ENCODE measurements around the gene DENND5B. TPM values are rescaled to one million over a fixed set of nuclear protein-coding genes. Genes with fewer than 3 reads are reported as not detected.
A peak's percentile ranks its signal among the peaks of the same experiment; 100 is the strongest.
"Not testable (repeated sequence)": the region's sequence is repeated elsewhere in the genome, so short reads cannot be mapped to it uniquely, and the experiment has no call there.

DENND5B gene
- total RNA-seq, 1 donor from 2014 or later: 0.93 TPM

DNA sequence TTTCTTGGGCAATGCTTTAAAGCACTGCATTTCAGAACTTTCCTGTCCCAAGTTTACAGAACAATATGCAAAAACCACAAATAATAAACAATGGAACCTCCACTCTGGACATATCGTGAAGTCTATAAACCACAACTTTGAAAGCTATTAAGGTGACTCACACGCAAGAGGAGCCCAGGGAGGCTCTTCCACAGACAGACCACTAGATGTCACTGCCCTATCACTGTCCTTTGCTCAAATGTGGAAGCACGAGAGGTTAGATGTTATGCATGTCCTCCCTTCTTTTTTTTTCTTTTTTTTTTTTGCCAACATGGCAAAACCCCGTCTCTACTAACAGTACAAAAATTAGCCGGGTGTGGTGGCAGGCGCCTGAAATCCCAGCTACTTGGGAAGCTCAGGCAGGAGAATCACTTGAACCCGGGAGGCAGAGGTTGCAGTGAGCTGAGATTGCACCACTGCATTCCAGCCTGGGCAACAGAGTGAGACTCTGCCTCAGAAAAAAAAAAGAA lies 187.8 kb downstream of the DENND5B start:
- intact Hi-C loops (cut with micrococcal nuclease): loop anchor here (1.0 to 10.0 kb wide), 3 partner anchors 186 to 902 kb away; no protein-coding TSS in a partner anchor
- DNase-seq (ENCODE audit: low spot score): peak; percentile 34
- not testable (repeated sequence) for H3K36me3 Mint-ChIP-seq (ENCODE audit: low read depth); H3K4me3 Mint-ChIP-seq; H3K27me3 Mint-ChIP-seq (ENCODE audit: insufficient read depth); H3K9me3 Mint-ChIP-seq; H3K4me1 Mint-ChIP-seq (ENCODE audit: low read depth); H3K27ac Mint-ChIP-seq

DNA sequence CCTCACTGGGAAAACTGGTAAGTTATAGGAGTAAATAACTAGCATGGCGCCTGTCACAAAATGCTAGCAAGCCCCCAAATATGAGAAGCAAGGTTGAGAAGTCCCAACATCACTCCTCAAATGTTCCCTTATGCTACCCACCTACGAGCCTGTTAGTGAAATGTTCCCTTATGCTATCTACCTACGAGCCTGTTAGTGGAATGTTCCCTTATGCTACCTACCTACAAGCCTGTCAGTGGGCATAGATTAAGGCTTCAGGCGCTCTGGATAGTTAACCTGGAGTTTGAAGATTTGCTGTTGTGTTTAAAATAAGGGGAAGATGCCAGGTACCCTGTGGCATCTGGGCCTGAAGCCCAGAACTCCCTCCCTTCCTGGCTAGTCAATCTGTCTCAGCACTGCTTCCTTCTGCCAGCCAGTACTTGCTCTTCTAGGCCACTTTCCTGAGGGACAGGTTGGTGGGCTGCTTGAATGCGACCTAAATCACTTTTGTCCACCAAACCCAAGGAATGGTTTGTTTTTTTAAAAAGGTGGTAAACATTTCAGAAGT lies 197.9 kb downstream of the DENND5B start:
- H3K4me3 Mint-ChIP-seq: no peak overlapping the region
- no peaks in the 10 kb centered on the region for H3K27me3 Mint-ChIP-seq (ENCODE audit: insufficient read depth)

DNA sequence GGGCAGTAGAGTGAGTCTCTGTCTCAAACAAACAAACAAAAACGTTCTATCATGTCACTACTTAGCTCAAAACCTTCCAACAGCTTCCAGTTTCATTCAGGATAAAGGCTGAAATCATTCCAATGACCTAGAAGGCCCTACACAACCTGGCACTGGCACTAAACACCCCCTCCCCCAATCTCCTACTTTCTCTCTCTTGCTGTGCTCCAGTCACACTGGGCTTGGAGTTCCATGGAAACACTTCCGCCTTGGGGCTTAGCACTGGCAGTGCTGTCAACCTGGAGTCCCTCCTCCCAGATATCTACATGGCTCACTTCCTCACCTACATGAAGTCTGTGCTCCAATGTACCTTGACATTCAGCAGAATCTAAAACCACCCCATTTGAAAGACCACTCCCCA lies 199.9 kb downstream of the DENND5B start:
- Mint-ChIP-seq H3K36me3 (ENCODE audit: low read depth) (no peaks in the 10 kb centered on the region), H3K4me3 (no peak overlapping the region), H3K4me1 (ENCODE audit: low read depth) (no peaks in the 10 kb centered on the region), H3K27me3 (ENCODE audit: insufficient read depth) (peaks cover 9% of the 10 kb centered on the region), H3K9me3 (no peaks in the 10 kb centered on the region), H3K27ac (no peak overlapping the region)
- DNase-seq (ENCODE audit: low spot score): no peak
- intact Hi-C loops (cut with micrococcal nuclease): no loop called here

More for the DNA sequence above, 197.9 kb downstream of the DENND5B start:
- Mint-ChIP-seq H3K4me1 (ENCODE audit: low read depth) (no peaks in the 10 kb centered on the region), H3K36me3 (ENCODE audit: low read depth) (no peaks in the 10 kb centered on the region), H3K9me3 (no peaks in the 10 kb centered on the region), H3K27ac (no peak overlapping the region)
- no peak for DNase-seq (ENCODE audit: low spot score)
- intact Hi-C loops (cut with micrococcal nuclease): no loop called here

DNA sequence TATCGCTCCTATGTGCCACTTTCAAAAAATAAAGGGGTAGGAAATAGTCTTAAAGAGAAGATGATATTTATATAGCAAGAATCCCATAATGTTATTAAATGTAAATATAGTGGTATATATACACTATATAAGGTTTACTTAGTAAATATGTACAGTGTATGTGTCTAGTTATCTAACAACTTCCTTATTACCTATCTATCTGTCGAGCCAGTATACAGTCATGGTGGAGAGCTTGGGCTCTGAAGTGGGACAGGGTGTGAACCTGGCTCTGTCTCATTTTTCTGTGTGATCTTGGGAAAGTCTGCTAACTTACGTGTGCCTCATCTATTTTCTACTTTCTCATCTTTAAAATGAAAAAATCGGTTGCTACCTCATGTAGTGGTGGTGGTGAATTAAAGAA lies 202.2 kb downstream of the DENND5B start:
- intact Hi-C loops (cut with micrococcal nuclease): no loop called here
- H3K36me3 Mint-ChIP-seq (ENCODE audit: low read depth): no peaks in the 10 kb centered on the region
- no peaks in the 10 kb centered on the region for H3K4me1 Mint-ChIP-seq (ENCODE audit: low read depth)
- peaks cover 13% of the 10 kb centered on the region for H3K27me3 Mint-ChIP-seq (ENCODE audit: insufficient read depth)
- no peak for DNase-seq (ENCODE audit: low spot score)
- no peak overlapping the region for H3K4me3 Mint-ChIP-seq
- H3K9me3 Mint-ChIP-seq: no peaks in the 10 kb centered on the region
- H3K27ac Mint-ChIP-seq: no peak overlapping the region

DNA sequence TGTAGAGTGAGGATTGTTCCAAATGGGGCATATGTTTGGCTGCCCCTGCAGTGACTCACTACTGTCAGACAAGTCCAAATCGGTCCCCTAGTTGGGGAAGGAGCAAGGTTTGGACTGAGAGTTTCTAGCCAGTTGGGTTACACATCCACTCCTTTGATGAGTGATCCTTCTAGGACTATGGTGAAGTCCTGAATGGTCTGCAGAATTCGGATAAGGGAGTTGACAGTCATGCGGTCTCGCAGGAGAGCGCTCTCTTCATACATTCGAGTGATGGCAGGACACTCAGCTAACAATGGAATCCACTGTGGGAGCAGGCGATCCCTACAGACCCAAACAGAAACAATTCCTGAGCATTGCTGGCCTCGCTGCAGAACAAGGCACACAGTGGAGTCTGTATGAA lies 203.5 kb downstream of the DENND5B start:
- Mint-ChIP-seq H3K27ac (no peak overlapping the region), H3K36me3 (ENCODE audit: low read depth) (no peaks in the 10 kb centered on the region), H3K4me1 (ENCODE audit: low read depth) (no peaks in the 10 kb centered on the region), H3K27me3 (ENCODE audit: insufficient read depth) (peaks cover 13% of the 10 kb centered on the region), H3K9me3 (no peaks in the 10 kb centered on the region), H3K4me3 (no peak overlapping the region)
- intact Hi-C loops (cut with micrococcal nuclease): no loop called here
- DNase-seq (ENCODE audit: low spot score): no peak

DNA sequence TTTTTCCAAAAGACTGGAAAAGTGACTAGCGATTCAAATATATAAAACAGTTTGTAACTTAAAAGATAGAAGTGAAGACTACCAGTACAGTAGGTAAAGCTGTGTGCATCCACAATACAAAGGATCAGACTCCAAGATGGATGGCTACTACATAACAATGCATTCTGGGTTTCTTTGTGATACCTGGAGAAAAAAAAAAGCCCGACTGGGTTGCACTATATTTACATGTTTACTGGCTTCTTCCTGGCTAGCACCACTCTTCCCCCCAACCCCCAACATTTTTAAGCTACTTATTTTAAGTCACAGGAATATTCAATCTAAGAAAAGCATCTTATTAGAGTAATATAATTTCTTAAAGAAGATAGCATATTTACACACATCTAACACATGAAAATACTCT lies 203.9 kb downstream of the DENND5B start:
- no peaks in the 10 kb centered on the region for H3K9me3 Mint-ChIP-seq

DNA sequence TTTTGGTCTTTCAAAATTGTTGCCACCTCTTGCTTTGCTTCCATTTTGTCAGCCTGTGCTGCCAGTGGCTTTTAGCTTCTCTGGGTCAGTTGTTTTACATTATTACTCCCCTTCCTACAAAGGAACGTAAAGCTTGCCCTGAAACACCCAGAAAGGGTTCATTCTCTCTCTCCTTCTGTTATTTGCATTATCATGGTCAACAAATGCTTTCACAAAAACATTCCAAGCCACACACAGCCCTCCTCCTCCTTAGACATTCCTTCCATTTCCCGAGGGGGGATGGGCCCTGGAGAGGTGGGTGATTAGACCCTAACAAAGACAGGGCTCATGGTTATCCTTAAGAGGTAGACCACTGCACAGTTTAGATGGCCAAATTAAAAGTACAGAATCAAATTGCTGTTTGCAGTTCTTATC lies 204.6 kb downstream of the DENND5B start:
- no peak overlapping the region for H3K4me3 Mint-ChIP-seq
- H3K9me3 Mint-ChIP-seq: no peaks in the 10 kb centered on the region
- H3K4me1 Mint-ChIP-seq (ENCODE audit: low read depth): no peaks in the 10 kb centered on the region
- intact Hi-C loops (cut with micrococcal nuclease): no loop called here
- no peak overlapping the region for H3K27ac Mint-ChIP-seq
- peaks cover 13% of the 10 kb centered on the region for H3K27me3 Mint-ChIP-seq (ENCODE audit: insufficient read depth)
- H3K36me3 Mint-ChIP-seq (ENCODE audit: low read depth): no peaks in the 10 kb centered on the region
- no peak for DNase-seq (ENCODE audit: low spot score)

More for the DNA sequence above, 203.9 kb downstream of the DENND5B start:
- Mint-ChIP-seq H3K27me3 (ENCODE audit: insufficient read depth) (peaks cover 13% of the 10 kb centered on the region), H3K27ac (no peak overlapping the region), H3K4me3 (no peak overlapping the region), H3K36me3 (ENCODE audit: low read depth) (no peaks in the 10 kb centered on the region), H3K4me1 (ENCODE audit: low read depth) (no peaks in the 10 kb centered on the region)
- no peak for DNase-seq (ENCODE audit: low spot score)
- intact Hi-C loops (cut with micrococcal nuclease): no loop called here

DNA sequence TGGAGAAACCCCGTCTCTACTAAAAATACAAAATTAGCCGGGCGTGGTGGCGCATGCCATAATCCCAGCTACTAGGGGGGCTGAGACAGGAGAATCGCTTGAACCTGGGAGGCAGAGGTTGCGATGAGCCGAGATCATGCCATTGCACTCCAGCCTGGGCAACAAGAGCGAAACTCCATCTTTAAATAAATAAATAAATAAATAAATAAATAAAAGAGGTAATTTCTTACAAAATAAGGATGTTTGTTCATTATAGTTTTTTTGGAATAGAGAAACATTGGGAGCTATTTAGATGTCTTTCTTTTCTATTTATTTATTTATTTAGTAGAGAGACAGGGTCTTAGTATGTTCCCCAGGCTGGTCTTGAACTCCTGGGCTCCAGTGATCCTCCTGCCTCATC lies 213.7 kb downstream of the DENND5B start:
- H3K36me3 Mint-ChIP-seq (ENCODE audit: low read depth); H3K4me1 Mint-ChIP-seq (ENCODE audit: low read depth); H3K9me3 Mint-ChIP-seq; H3K27ac Mint-ChIP-seq; H3K4me3 Mint-ChIP-seq; DNase-seq (ENCODE audit: low spot score); H3K27me3 Mint-ChIP-seq (ENCODE audit: insufficient read depth); intact Hi-C loops (cut with micrococcal nuclease): not testable (repeated sequence)

DNA sequence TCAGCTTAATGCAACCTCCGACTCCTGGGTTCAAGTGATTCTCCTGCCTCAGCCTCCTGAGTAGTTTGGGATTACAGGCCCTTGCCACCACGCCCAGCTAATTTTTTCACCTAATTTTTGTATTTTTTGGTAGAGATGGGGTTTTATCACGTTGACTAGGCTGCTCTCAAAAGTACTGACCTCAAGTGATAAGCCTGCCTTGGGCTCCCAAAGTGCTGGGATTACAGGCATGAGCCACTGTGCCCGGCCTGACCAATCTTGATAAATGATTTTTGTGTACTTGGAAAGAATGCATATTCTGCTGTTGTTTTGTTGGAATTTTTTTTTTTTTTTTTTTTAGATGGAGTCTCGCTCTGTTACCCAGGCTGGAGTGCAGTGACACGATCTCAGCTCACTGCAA lies 215.5 kb downstream of the DENND5B start:
- DNase-seq (ENCODE audit: low spot score); intact Hi-C loops (cut with micrococcal nuclease); H3K9me3 Mint-ChIP-seq; H3K27ac Mint-ChIP-seq; H3K4me3 Mint-ChIP-seq; H3K27me3 Mint-ChIP-seq (ENCODE audit: insufficient read depth); H3K4me1 Mint-ChIP-seq (ENCODE audit: low read depth); H3K36me3 Mint-ChIP-seq (ENCODE audit: low read depth): not testable (repeated sequence)

DNA sequence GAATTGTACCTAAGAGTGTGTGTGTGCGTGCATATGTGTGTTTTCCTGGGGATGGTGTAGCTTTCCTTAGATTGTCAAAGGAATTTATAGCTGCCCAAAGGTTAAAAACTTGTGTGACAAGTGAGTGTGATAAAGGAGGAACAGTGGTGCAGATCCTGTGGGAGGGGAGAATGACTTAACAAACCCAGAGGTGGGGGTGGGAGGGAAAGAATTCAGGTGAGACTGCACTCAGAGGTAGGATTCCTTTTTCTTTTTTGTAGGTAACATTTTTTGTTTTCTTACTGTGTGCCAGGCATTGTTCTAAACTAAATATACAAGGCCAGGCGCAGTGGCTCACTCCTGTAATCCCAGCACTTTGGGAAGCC lies 219.7 kb downstream of the DENND5B start:
- Mint-ChIP-seq H3K9me3 (no peaks in the 10 kb centered on the region), H3K4me1 (ENCODE audit: low read depth) (no peaks in the 10 kb centered on the region), H3K4me3 (no peak overlapping the region), H3K36me3 (ENCODE audit: low read depth) (no peaks in the 10 kb centered on the region), H3K27ac (no peak overlapping the region), H3K27me3 (ENCODE audit: insufficient read depth) (peaks cover 8% of the 10 kb centered on the region)
- intact Hi-C loops (cut with micrococcal nuclease): no loop called here
- DNase-seq (ENCODE audit: low spot score): no peak

DNA sequence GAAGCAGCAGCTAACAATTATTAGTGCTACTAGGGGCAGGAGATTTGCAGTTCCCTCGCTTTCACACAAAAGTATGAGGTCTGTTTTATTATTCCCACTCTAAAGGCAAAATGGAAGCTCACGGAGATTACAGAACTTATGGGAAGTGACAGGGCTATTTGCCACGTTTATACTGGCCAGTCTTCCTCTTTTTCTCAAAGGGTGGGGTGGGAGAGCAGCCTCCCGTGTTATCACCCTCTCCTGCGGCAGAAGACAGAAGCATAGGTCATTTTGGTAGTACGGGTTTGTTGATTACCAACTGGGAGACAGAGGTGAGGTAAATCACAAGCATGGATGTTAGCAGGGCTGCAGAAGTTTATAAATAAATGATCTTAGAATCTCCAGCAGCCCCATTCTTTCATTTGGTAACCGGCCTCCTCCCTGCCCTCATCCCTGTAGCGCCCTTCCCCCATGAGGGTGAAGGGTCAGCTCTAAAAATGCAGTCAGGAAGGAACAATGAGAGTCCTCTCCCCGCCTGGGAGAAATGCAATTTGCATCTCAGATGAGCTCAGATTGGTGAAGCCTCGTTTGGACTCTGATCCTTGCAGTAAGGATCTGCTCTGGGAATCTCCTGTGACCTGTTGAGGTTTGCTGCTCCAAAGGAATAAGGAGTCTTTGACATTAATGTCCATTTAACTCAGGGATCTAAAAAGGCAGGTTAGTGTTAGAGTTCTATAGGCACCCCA lies 220.2 kb downstream of the DENND5B start:
- intact Hi-C loops (cut with micrococcal nuclease): no loop called here
- Mint-ChIP-seq H3K9me3 (no peaks in the 10 kb centered on the region), H3K4me1 (ENCODE audit: low read depth) (no peaks in the 10 kb centered on the region), H3K27me3 (ENCODE audit: insufficient read depth) (peaks cover 8% of the 10 kb centered on the region), H3K4me3 (no peak overlapping the region), H3K27ac (no peak overlapping the region), H3K36me3 (ENCODE audit: low read depth) (no peaks in the 10 kb centered on the region)
- no peak for DNase-seq (ENCODE audit: low spot score)

DNA sequence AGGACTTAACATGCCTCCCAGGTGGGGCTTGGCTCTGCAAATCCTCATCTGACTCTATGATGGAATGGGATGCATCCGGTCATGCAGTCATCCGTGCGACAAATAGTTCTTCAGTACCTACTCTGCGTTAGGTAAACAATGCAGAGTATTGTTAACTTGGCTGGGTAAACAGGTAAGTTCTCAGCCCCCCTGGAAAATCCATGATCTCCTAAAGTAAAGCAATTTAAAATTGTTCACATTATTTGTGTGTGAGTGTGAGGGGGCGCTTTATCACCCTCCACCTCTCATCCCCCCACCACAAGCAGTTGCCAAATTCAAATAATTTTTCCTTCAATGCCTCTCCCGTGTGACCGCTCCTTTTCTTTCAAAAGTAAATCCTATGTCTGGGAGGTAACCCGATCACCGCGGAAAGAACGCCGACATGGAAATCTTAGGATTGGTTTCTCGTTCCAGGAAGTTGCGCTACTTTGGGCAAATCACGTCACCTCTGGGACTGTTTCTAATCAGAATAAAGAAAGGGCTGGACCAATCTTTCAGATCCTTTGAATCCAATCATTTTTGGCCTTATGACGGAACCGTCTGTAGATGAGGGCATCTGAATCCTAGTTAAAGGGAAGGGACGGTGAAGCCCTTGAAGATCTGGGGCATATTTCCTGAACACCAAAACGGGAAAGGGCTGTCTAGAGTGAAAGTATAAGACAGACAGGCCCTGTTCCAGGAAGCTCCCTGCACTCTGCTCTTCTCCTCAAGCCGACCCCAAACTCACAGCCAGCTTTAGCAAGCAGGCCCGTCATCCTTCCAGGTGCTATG lies 221.0 kb downstream of the DENND5B start:
- DNase-seq (ENCODE audit: low spot score): no peak
- Mint-ChIP-seq H3K27me3 (ENCODE audit: insufficient read depth) (peaks cover 8% of the 10 kb centered on the region), H3K4me1 (ENCODE audit: low read depth) (no peaks in the 10 kb centered on the region), H3K4me3 (no peak overlapping the region), H3K9me3 (no peaks in the 10 kb centered on the region), H3K27ac (no peak overlapping the region), H3K36me3 (ENCODE audit: low read depth) (no peaks in the 10 kb centered on the region)
- intact Hi-C loops (cut with micrococcal nuclease): no loop called here

DNA sequence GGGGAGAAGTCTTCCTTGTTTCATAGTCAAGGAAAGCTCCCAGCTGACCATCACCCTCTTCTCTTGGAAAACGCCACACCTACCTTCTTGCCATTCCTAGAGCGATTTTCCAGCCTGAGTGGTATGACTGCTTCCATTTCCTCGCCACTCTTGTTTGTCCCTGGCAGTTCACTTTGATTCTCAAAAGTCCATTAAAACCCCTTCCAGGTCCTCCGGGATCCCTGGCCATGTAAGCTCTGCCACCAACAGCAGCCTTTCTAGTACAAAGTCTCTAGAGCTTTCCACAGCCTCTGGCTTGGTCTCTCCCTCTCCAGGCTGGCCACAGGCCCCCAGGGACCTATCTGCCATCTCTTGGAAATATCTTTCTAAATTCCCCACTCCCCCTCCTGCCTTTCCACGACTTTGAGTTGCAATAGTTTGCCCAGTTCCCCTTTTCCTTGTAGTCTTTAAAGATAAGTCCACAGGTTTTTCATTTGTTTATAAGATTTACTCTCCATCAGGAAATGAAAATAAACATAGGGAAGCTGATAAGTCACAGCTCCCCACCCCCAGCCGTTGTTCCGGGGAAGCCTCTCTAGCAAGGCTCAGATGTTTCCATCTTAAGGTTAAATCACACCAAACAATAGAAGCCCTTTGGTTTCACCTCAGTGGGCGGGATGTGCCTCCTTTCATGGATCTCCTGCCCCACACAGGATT lies 222.1 kb downstream of the DENND5B start:
- Mint-ChIP-seq H3K36me3 (ENCODE audit: low read depth) (no peaks in the 10 kb centered on the region), H3K27me3 (ENCODE audit: insufficient read depth) (peaks cover 8% of the 10 kb centered on the region), H3K4me3 (no peak overlapping the region), H3K27ac (no peak overlapping the region), H3K9me3 (no peaks in the 10 kb centered on the region), H3K4me1 (ENCODE audit: low read depth) (peaks cover under 1% of the 10 kb centered on the region)
- intact Hi-C loops (cut with micrococcal nuclease): no loop called here
- DNase-seq (ENCODE audit: low spot score): no peak
